Measurements from ENCODE around the gene PCDHGA6. TPM values are rescaled to one million over a fixed set of nuclear protein-coding genes. Genes with fewer than 3 reads are reported as not detected.
"Not testable (repeated sequence)": the region's sequence is repeated elsewhere in the genome, so short reads cannot be mapped to it uniquely, and the experiment has no call there.

Gene PCDHGA6
- total and polyA plus RNA-seq, 7 donors, result 0.03 to 2.5 (median 1.3) TPM

DNA sequence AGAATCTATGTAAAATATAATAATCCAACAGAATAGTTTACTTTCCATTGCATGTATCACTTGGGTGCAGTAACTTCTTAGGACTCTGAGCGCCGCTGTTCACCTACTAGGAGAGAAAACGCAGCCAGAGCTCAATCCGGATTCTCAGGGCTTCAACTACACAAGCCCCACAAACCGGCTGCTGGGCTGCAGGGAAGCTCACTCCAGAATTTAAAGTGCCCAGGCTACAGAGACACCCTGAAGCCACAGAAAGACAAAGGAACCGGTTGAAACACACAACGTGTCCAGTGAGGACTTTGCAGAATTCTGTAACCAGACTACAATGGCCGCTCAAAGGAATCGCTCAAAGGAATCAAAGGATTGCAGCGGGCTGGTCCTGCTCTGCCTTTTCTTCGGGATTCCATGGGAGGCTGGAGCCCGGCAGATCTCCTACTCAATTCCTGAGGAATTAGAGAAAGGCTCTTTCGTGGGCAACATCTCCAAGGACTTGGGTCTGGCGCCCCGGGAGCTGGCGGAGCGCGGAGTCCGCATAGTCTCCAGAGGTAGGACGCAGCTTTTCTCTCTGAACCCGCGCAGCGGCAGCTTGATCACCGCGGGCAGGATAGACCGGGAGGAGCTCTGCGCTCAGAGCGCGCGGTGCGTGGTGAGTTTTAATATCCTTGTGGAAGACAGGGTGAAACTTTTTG, 39.3 kb downstream of the PCDHGA6 start, which contains the start of gene PCDHGA10:
Gene PCDHGA10, plus strand, starts transcription at position 134 of the 686 bp plus-strand sequence. Its CDS starts 189 bp downstream, at position 323.
- DNase-seq (peak; percentile 43 to 69), ATAC-seq (peak; percentile 70 to 79 (median 75))
- H3K9me3 ChIP-seq, result peaks cover 7% of the 10 kb centered on the region
- 21 to 29% (median 26%) methylated on average over 31 of the region's 31 CpGs for WGBS, 3 donors
- peak within 1 kb of the TSS; percentile 62 for H3K4me3 ChIP-seq
- peak within 1 kb of the TSS; percentile 10 for H3K27ac ChIP-seq
- H3K27me3 ChIP-seq (ENCODE audit: insufficient read depth in 3 of 3, low read length in 2 of 3), result peaks cover 0 to 25% (median 0%) of the 10 kb centered on the region in 3 donors
- H3K36me3 ChIP-seq (ENCODE audit: insufficient read depth in 1 of 2, low read depth in 1 of 2), result no peaks in the 10 kb centered on the region
- no peaks in the 10 kb centered on the region for H3K4me1 ChIP-seq
- intact Hi-C loops (cut with DNase I), result no loop called here
- peak; percentile 70 for TF ChIP-seq CTCF (IDR thresholded peaks at IDR 0.05)

- WGBS, 3 donors, result 27 to 29% (median 29%) methylated on average over 25 of the region's 25 CpGs
- intact Hi-C loops (cut with DNase I), result no loop called here
- Histone ChIP-seq H3K9me3 (peaks cover 7% of the 10 kb centered on the region), H3K36me3 (ENCODE audit: insufficient read depth in 1 of 2, low read depth in 1 of 2) (no peaks in the 10 kb centered on the region), H3K4me3 (peak overlapping the region; percentile 60), H3K4me1 (no peaks in the 10 kb centered on the region), H3K27me3 (ENCODE audit: insufficient read depth in 3 of 3, low read length in 2 of 3) (peaks cover 0 to 28% (median 0%) of the 10 kb centered on the region in 3 donors), H3K27ac (no peak overlapping the region)
- TF ChIP-seq CTCF (IDR thresholded peaks at IDR 0.05), result no peak
- DNase-seq, result no peak
- ATAC-seq, result peak; percentile 18 to 29 (median 22)
Measured at GRCh38 chr5:141413540-141414069, 39.9 kb downstream of the PCDHGA6 start.

GRCh38 chr5:141414548-141415274, 41.0 kb downstream of the PCDHGA6 start:
- intact Hi-C loops (cut with DNase I), result loop anchor here (5.0 kb wide), 2 partner anchors 143 to 148 kb away; no protein-coding TSS in a partner anchor
- H3K9me3 ChIP-seq; H3K4me1 ChIP-seq; DNase-seq; H3K36me3 ChIP-seq (ENCODE audit: insufficient read depth in 1 of 2, low read depth in 1 of 2); H3K27ac ChIP-seq; ATAC-seq: not testable (repeated sequence)
- Histone ChIP-seq H3K27me3 (ENCODE audit: insufficient read depth in 3 of 3, low read length in 2 of 3) (peaks cover 0 to 27% (median 3%) of the 10 kb centered on the region in 3 donors), H3K4me3 (peak overlapping the region; percentile 8)
- WGBS, 3 donors, result 43 to 53% (median 47%) methylated on average over 38 to 46 of the region's 46 CpGs

GRCh38 chr5:141415275-141415618, 41.6 kb downstream of the PCDHGA6 start:
- not testable (repeated sequence) for ATAC-seq; DNase-seq; H3K27ac ChIP-seq; H3K36me3 ChIP-seq (ENCODE audit: insufficient read depth in 1 of 2, low read depth in 1 of 2); H3K9me3 ChIP-seq; H3K4me1 ChIP-seq
- intact Hi-C loops (cut with DNase I), result loop anchor here (5.0 kb wide), 2 partner anchors 142 to 147 kb away; no protein-coding TSS in a partner anchor
- whole genome bisulfite sequencing, 3 donors, result 31 to 44% (median 38%) methylated on average over 24 of the region's 24 CpGs
- peak overlapping the region; percentile 8 for H3K4me3 ChIP-seq
- peaks cover 0 to 31% (median 4%) of the 10 kb centered on the region in 3 donors for H3K27me3 ChIP-seq (ENCODE audit: insufficient read depth in 3 of 3, low read length in 2 of 3)

DNA sequence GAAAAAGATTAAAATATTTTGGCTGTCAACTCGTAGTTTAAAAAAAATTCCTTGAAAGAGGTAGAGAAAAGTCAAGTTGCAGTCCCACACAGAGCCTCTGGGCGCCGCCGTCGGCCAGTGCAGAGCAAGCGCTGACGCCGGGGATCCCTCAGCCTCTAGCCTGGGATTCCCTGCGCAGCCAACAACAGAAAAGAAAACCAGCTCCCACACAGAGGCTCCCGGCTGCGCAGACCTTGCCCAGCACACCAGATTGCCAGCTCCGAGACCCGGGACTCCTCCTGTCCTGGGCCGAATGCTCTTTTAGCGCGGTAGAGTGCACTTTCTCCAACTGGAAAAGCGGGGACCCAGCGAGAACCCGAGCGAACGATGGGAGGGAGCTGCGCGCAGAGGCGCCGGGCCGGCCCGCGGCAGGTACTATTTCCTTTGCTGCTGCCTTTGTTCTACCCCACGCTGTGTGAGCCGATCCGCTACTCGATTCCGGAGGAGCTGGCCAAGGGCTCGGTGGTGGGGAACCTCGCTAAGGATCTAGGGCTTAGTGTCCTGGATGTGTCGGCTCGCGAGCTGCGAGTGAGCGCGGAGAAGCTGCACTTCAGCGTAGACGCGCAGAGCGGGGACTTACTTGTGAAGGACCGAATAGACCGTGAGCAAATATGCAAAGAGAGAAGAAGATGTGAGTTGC, 43.9 kb downstream of the PCDHGA6 start, which contains the start of gene PCDHGB7:
Gene PCDHGB7, plus strand, starts transcription at position 184 of the 679 bp plus-strand sequence. Its CDS starts 183 bp downstream, at position 367.
- peak; percentile 77 for TF ChIP-seq CTCF (IDR thresholded peaks at IDR 0.05)
- not testable (repeated sequence) for H3K4me1 ChIP-seq; H3K36me3 ChIP-seq (ENCODE audit: insufficient read depth in 1 of 2, low read depth in 1 of 2); H3K9me3 ChIP-seq
- WGBS, 3 donors, result 9 to 14% (median 12%) methylated on average over 36 to 47 of the region's 47 CpGs
- intact Hi-C loops (cut with DNase I), result loop anchor here (5.0 kb wide), 2 partner anchors 140 to 145 kb away; no protein-coding TSS in a partner anchor
- Histone ChIP-seq H3K27ac (peak within 1 kb of the TSS; percentile 40), H3K4me3 (peak within 1 kb of the TSS; percentile 66), H3K27me3 (ENCODE audit: insufficient read depth in 3 of 3, low read length in 2 of 3) (peaks cover 0 to 41% (median 4%) of the 10 kb centered on the region in 3 donors)
- ATAC-seq, result peak; percentile 85 to 88 (median 86)
- DNase-seq, result peak; percentile 80 to 86
